ENCODE measurements around the gene DSCAM. TPM values are rescaled to one million over a fixed set of nuclear protein-coding genes. Genes with fewer than 3 reads are reported as not detected.

DSCAM gene
- total and polyA plus RNA-seq, 2 experiments from 2014 or later = 0.07 TPM; not detected in 1

DNA sequence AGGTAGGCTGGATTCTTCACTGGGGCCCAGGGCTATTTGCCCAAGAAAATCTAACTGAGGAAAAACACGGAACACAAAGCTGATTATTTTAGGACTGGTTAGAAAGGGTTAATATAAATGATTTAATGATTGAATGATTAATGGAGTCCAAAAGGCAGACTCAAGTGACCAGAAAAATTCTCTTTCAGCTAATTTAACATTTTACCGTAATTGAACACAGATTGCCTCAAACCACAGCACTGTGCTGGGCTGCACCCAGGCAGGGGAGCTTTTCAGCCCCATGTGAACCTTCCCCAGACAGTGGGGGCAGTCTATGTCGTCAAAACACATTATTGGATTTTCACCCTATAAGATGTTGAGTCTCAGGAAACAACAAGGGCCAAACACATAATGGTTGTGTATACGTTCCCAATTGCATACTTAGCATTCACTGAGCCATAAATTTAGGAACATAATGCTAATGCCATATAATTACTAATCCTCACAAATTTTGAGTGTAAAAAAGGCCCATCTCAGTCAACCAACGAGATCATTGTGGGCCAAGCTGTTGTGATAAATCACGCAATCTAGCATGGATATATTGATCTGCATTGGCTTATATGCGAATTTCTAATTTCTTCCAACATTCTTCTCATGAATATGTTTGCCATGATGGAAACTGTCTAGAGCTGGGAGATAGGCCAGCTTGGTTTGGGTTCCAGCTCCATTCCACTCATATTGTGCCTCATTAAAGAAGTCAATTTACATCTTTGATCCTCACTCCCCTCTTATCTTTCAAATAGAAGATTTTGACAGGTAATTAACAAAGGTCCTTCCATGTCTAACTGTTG, 27.7 kb downstream of the DSCAM start:
- Histone ChIP-seq H3K9me2 (ENCODE audit: insufficient read depth) (no peaks in the 10 kb centered on the region), H3K4me1 (ENCODE audit: insufficient read depth) (no peaks in the 10 kb centered on the region), H3K4me3 (no peak overlapping the region), H3K27ac (ENCODE audit: low read depth) (no peak overlapping the region), H3K36me3 (ENCODE audit: insufficient read depth) (0 out of 2 replicates have a peak, but pooled peaks cover 4% of the 10 kb centered on the region), H3K27me3 (ENCODE audit: insufficient read depth) (no peaks in the 10 kb centered on the region), H3F3A (replicated peaks; ENCODE audit: low read depth) (no peaks in the 10 kb centered on the region), H3K79me2 (replicated peaks; ENCODE audit: insufficient read depth) (no peaks in the 10 kb centered on the region), H4K20me1 (replicated peaks; ENCODE audit: insufficient read depth) (no peaks in the 10 kb centered on the region), H3K4me2 (no peak overlapping the region), H2AFZ (no peak overlapping the region)
- Mint-ChIP-seq H3K4me1 (peaks cover 2% of the 10 kb centered on the region; the same call in 1 of the 3 replicates), H3K27me3 (ENCODE audit: insufficient read depth, low read depth, poor library complexity) (peaks cover 2% of the 10 kb centered on the region), H3K9me3 (peaks cover 79% of the 10 kb centered on the region), H3K4me3 (no peak overlapping the region), H3K27ac (no peak overlapping the region), H3K36me3 (ENCODE audit: low read depth) (peaks cover 9% of the 10 kb centered on the region; the same call in 2 of the 3 replicates)
- TF ChIP-seq STAT1 (IDR thresholded peaks at IDR 0.05; ENCODE audit: unreplicated experiment) (no peak), JUNB (IDR thresholded peaks at IDR 0.05; ENCODE audit: unreplicated experiment) (no peak), ZNF331 (CRISPR knock-in tag; IDR thresholded peaks at IDR 0.05; ENCODE audit: low read depth) (no peak), NANOG (IDR thresholded peaks at IDR 0.05; ENCODE audit: borderline replicate concordance) (no peak), ZNF114 (CRISPR knock-in tag; IDR thresholded peaks at IDR 0.05) (no peak), POLR2AphosphoS5 (IDR thresholded peaks at IDR 0.05; ENCODE audit: low read depth) (no peak), EZH2phosphoT487 (IDR thresholded peaks at IDR 0.05; ENCODE audit: unreplicated experiment) (no peak), CREB1 (CRISPR knock-in tag; IDR thresholded peaks at IDR 0.05; ENCODE audit: low read depth) (no peak), EZH2 (IDR thresholded peaks at IDR 0.05; ENCODE audit: low read depth, unreplicated experiment) (no peak)
- TF ChIP-seq, protein P1, sequence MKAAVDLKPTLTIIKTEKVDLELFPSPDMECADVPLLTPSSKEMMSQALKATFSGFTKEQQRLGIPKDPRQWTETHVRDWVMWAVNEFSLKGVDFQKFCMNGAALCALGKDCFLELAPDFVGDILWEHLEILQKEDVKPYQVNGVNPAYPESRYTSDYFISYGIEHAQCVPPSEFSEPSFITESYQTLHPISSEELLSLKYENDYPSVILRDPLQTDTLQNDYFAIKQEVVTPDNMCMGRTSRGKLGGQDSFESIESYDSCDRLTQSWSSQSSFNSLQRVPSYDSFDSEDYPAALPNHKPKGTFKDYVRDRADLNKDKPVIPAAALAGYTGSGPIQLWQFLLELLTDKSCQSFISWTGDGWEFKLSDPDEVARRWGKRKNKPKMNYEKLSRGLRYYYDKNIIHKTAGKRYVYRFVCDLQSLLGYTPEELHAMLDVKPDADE (IDR thresholded peaks at IDR 0.05) = no peak
- TF ChIP-seq, protein P2, sequence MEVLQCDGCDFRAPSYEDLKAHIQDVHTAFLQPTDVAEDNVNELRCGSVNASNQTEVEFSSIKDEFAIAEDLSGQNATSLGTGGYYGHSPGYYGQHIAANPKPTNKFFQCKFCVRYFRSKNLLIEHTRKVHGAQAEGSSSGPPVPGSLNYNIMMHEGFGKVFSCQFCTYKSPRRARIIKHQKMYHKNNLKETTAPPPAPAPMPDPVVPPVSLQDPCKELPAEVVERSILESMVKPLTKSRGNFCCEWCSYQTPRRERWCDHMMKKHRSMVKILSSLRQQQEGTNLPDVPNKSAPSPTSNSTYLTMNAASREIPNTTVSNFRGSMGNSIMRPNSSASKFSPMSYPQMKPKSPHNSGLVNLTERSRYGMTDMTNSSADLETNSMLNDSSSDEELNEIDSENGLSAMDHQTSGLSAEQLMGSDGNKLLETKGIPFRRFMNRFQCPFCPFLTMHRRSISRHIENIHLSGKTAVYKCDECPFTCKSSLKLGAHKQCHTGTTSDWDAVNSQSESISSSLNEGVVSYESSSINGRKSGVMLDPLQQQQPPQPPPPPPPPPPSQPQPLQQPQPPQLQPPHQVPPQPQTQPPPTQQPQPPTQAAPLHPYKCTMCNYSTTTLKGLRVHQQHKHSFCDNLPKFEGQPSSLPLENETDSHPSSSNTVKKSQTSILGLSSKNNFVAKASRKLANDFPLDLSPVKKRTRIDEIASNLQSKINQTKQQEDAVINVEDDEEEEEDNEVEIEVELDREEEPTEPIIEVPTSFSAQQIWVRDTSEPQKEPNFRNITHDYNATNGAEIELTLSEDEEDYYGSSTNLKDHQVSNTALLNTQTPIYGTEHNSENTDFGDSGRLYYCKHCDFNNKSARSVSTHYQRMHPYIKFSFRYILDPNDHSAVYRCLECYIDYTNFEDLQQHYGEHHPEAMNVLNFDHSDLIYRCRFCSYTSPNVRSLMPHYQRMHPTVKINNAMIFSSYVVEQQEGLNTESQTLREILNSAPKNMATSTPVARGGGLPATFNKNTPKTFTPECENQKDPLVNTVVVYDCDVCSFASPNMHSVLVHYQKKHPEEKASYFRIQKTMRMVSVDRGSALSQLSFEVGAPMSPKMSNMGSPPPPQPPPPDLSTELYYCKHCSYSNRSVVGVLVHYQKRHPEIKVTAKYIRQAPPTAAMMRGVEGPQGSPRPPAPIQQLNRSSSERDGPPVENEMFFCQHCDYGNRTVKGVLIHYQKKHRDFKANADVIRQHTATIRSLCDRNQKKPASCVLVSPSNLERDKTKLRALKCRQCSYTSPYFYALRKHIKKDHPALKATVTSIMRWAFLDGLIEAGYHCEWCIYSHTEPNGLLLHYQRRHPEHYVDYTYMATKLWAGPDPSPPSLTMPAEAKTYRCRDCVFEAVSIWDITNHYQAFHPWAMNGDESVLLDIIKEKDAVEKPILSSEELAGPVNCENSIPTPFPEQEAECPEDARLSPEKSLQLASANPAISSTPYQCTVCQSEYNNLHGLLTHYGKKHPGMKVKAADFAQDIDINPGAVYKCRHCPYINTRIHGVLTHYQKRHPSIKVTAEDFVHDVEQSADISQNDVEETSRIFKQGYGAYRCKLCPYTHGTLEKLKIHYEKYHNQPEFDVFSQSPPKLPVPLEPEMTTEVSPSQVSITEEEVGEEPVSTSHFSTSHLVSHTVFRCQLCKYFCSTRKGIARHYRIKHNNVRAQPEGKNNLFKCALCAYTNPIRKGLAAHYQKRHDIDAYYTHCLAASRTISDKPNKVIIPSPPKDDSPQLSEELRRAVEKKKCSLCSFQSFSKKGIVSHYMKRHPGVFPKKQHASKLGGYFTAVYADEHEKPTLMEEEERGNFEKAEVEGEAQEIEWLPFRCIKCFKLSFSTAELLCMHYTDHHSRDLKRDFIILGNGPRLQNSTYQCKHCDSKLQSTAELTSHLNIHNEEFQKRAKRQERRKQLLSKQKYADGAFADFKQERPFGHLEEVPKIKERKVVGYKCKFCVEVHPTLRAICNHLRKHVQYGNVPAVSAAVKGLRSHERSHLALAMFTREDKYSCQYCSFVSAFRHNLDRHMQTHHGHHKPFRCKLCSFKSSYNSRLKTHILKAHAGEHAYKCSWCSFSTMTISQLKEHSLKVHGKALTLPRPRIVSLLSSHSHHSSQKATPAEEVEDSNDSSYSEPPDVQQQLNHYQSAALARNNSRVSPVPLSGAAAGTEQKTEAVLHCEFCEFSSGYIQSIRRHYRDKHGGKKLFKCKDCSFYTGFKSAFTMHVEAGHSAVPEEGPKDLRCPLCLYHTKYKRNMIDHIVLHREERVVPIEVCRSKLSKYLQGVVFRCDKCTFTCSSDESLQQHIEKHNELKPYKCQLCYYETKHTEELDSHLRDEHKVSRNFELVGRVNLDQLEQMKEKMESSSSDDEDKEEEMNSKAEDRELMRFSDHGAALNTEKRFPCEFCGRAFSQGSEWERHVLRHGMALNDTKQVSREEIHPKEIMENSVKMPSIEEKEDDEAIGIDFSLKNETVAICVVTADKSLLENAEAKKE (CRISPR knock-in tag; IDR thresholded peaks at IDR 0.05) = no peak
- TF ChIP-seq, protein P3, sequence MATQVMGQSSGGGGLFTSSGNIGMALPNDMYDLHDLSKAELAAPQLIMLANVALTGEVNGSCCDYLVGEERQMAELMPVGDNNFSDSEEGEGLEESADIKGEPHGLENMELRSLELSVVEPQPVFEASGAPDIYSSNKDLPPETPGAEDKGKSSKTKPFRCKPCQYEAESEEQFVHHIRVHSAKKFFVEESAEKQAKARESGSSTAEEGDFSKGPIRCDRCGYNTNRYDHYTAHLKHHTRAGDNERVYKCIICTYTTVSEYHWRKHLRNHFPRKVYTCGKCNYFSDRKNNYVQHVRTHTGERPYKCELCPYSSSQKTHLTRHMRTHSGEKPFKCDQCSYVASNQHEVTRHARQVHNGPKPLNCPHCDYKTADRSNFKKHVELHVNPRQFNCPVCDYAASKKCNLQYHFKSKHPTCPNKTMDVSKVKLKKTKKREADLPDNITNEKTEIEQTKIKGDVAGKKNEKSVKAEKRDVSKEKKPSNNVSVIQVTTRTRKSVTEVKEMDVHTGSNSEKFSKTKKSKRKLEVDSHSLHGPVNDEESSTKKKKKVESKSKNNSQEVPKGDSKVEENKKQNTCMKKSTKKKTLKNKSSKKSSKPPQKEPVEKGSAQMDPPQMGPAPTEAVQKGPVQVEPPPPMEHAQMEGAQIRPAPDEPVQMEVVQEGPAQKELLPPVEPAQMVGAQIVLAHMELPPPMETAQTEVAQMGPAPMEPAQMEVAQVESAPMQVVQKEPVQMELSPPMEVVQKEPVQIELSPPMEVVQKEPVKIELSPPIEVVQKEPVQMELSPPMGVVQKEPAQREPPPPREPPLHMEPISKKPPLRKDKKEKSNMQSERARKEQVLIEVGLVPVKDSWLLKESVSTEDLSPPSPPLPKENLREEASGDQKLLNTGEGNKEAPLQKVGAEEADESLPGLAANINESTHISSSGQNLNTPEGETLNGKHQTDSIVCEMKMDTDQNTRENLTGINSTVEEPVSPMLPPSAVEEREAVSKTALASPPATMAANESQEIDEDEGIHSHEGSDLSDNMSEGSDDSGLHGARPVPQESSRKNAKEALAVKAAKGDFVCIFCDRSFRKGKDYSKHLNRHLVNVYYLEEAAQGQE (IDR thresholded peaks at IDR 0.05; ENCODE audit: unreplicated experiment) = no peak
- TF ChIP-seq, protein P4, sequence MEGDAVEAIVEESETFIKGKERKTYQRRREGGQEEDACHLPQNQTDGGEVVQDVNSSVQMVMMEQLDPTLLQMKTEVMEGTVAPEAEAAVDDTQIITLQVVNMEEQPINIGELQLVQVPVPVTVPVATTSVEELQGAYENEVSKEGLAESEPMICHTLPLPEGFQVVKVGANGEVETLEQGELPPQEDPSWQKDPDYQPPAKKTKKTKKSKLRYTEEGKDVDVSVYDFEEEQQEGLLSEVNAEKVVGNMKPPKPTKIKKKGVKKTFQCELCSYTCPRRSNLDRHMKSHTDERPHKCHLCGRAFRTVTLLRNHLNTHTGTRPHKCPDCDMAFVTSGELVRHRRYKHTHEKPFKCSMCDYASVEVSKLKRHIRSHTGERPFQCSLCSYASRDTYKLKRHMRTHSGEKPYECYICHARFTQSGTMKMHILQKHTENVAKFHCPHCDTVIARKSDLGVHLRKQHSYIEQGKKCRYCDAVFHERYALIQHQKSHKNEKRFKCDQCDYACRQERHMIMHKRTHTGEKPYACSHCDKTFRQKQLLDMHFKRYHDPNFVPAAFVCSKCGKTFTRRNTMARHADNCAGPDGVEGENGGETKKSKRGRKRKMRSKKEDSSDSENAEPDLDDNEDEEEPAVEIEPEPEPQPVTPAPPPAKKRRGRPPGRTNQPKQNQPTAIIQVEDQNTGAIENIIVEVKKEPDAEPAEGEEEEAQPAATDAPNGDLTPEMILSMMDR (conservative IDR thresholded peaks at IDR 0.05; ENCODE audit: low read depth in 2 of 2) = no peak
- DNase-seq (ENCODE audit: low spot score) = no peak
- no peak for ATAC-seq

All from GM23338 (cell line).